Uterus (tissue), 4 donors: ENCODE measurements around the gene HERC3. TPM values are rescaled to one million over a fixed set of nuclear protein-coding genes. Genes with fewer than 3 reads are reported as not detected.
"Not testable (repeated sequence)": the region's sequence is repeated elsewhere in the genome, so short reads cannot be mapped to it uniquely, and the experiment has no call there.

Source experiments
- DNase-seq, 2 donors: peaks; one replicate each; pipeline ENCODE4 v3.0.0-alpha.2; 2019 to 2020
- H3K27ac ChIP-seq, 2 donors: fragments of 200-600 bp; sonication (generic); 1 replicate in 1 of 2; 2 replicates in 1 of 2; pipeline ENCODE4 v1.5.1; 2016 to 2018
- H3K27me3 ChIP-seq, 2 donors: fragments of 200-600 bp; sonication (generic); one replicate each; pipeline ENCODE4 v1.5.1; 2018 to 2019; ENCODE audit warnings: control low read depth in 1 of 2
- H3K36me3 ChIP-seq, 2 donors: fragments of 200-600 bp; sonication (generic); one replicate each; pipeline ENCODE4 v1.5.1; 2019; ENCODE audit warnings: control low read depth in 1 of 2
- H3K4me1 ChIP-seq, 2 donors: fragments of 200-600 bp; sonication (generic); one replicate each; pipeline ENCODE4 v1.5.1; 2018 to 2019; ENCODE audit warnings: control low read depth in 1 of 2
- H3K4me3 ChIP-seq, 2 donors: fragments of 200-600 bp; sonication (generic); 1 replicate in 1 of 2; 2 replicates in 1 of 2; pipeline ENCODE4 v1.5.1; 2018 to 2019; ENCODE audit warnings: mild to moderate bottlenecking in 1 of 2
- H3K9me3 ChIP-seq, 2 donors: fragments of 200-600 bp; sonication (generic); one replicate each; pipeline ENCODE4 v1.5.1; 2019; ENCODE audit warnings: control low read depth in 1 of 2
- CTCF ChIP-seq, 4 experiments: fragments of 200-600 bp in 2 of 4; fragments of 450-650 bp in 2 of 4; sonication (generic) in 2 of 4; IDR thresholded peaks; one replicate each; pipeline ENCODE4 v1.5.1; 2016 to 2019; ENCODE audit warnings: antibody characterized with exemption in 4 of 4, mild to moderate bottlenecking in 2 of 4, moderate library complexity in 1 of 4
- POLR2A ChIP-seq, 2 donors: fragments of 450-650 bp; IDR thresholded peaks; one replicate each; pipeline ENCODE4 v1.6.1; 2016; ENCODE audit warnings: antibody characterized with exemption in 2 of 2, mild to moderate bottlenecking in 1 of 2, moderate library complexity in 1 of 2
- intact Hi-C: fragments of 100-400 bp; cut with DNase I; formaldehyde crosslinking; loops from one replicate; pipeline ENCODE4 v1.15.1; 2023; ENCODE audit warnings: low total_unique reads
- total RNA-seq, 4 donors: library from RNA; depleted of rRNA in 3 of 4; stranded (reverse); fragments of >200 nt in 3 of 4; gene quantifications; one replicate each; pipeline versions ENCODE4 v1.1.0 to v1.2.4, GENCODE V29; 2014 to 2023
- donor health status: DM: yes; HTN: yes; CAD: no.

The HERC3 gene
- total RNA-seq, 4 donors from 2014 or later = 20.6 to 54.8 (median 37.0) TPM

- Histone ChIP-seq H3K4me3 (no peak overlapping the region), H3K9me3 (no peaks in the 10 kb centered on the region), H3K27ac (peak overlapping the region; percentile 69 to 72), H3K36me3 (no peaks in the 10 kb centered on the region), H3K4me1 (peaks cover 7% of the 10 kb centered on the region in 2 donors), H3K27me3 (no peaks in the 10 kb centered on the region)
- no peak for DNase-seq
- intact Hi-C loops = no loop called here
- TF ChIP-seq CTCF (IDR thresholded peaks at IDR 0.05) (no peak), POLR2A (IDR thresholded peaks at IDR 0.05) (no peak)
These were observed 17.1 kb downstream of the HERC3 start for GRCh38 chr4:88609387-88609786.

- H3K4me3 ChIP-seq, intact Hi-C loops, H3K27me3 ChIP-seq, H3K9me3 ChIP-seq, H3K36me3 ChIP-seq, H3K4me1 ChIP-seq, DNase-seq: not testable (repeated sequence)
- peak overlapping the region; percentile 69 to 72 for H3K27ac ChIP-seq
These were observed 17.5 kb downstream of the HERC3 start for GRCh38 chr4:88609794-88610193.

- Histone ChIP-seq H3K27ac (peak overlapping the region; percentile 69 to 72), H3K27me3 (no peaks in the 10 kb centered on the region), H3K4me3 (no peak overlapping the region), H3K36me3 (no peaks in the 10 kb centered on the region), H3K4me1 (peaks cover 7% of the 10 kb centered on the region in 2 donors), H3K9me3 (no peaks in the 10 kb centered on the region)
- peak; percentile 44 to 72 for DNase-seq
- intact Hi-C loops = no loop called here
- TF ChIP-seq CTCF (IDR thresholded peaks at IDR 0.05) (no peak), POLR2A (IDR thresholded peaks at IDR 0.05) (no peak)
These were observed 18.5 kb downstream of the HERC3 start for GRCh38 chr4:88610771-88611170.

- TF ChIP-seq CTCF (IDR thresholded peaks at IDR 0.05) = no peak
- no peak for TF ChIP-seq POLR2A (IDR thresholded peaks at IDR 0.05)
- intact Hi-C loops = no loop called here
- H3K9me3 ChIP-seq = no peaks in the 10 kb centered on the region
- no peak overlapping the region for H3K4me3 ChIP-seq
- H3K27ac ChIP-seq = peak overlapping the region; percentile 35 to 72
- no peak for DNase-seq
- no peaks in the 10 kb centered on the region for H3K36me3 ChIP-seq
- H3K4me1 ChIP-seq = peaks cover 7% of the 10 kb centered on the region in 2 donors
- H3K27me3 ChIP-seq = no peaks in the 10 kb centered on the region
These were observed 21.2 kb downstream of the HERC3 start for GRCh38 chr4:88613417-88613875.

GRCh38 chr4:88614058-88614457, 21.8 kb downstream of the HERC3 start:
- Histone ChIP-seq H3K4me1 (peaks cover 7% of the 10 kb centered on the region in 2 donors), H3K9me3 (no peaks in the 10 kb centered on the region), H3K4me3 (no peak overlapping the region), H3K36me3 (no peaks in the 10 kb centered on the region), H3K27ac (no peak overlapping the region), H3K27me3 (no peaks in the 10 kb centered on the region)
- TF ChIP-seq POLR2A (IDR thresholded peaks at IDR 0.05) = no peak
- TF ChIP-seq CTCF (IDR thresholded peaks at IDR 0.05) = no peak
- no peak for DNase-seq
- intact Hi-C loops = no loop called here
